ENCODE results near the gene MRPL27.

DNA sequence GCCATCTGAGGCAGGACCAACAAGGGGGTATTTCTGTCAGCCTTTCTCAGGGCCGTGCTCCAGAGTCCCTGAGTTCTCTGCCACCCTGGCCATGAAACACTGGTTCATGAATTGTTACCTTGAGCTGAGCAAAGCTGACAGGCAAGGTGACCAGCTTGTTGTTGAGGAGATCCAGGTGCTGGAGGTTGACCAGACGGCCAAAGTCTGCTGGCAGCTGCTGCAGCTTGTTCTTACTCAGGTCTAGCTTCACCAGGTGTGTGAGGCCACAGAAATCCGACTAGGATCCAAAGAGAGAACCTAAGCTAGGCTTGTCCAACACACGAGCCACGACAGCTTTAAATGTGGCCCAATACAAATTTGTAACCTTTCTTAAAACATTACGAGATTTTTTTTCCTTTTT lies 19.6 kb upstream of the MRPL27 start:
- TF ChIP-seq, protein P1, sequence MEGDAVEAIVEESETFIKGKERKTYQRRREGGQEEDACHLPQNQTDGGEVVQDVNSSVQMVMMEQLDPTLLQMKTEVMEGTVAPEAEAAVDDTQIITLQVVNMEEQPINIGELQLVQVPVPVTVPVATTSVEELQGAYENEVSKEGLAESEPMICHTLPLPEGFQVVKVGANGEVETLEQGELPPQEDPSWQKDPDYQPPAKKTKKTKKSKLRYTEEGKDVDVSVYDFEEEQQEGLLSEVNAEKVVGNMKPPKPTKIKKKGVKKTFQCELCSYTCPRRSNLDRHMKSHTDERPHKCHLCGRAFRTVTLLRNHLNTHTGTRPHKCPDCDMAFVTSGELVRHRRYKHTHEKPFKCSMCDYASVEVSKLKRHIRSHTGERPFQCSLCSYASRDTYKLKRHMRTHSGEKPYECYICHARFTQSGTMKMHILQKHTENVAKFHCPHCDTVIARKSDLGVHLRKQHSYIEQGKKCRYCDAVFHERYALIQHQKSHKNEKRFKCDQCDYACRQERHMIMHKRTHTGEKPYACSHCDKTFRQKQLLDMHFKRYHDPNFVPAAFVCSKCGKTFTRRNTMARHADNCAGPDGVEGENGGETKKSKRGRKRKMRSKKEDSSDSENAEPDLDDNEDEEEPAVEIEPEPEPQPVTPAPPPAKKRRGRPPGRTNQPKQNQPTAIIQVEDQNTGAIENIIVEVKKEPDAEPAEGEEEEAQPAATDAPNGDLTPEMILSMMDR (conservative IDR thresholded peaks at IDR 0.05; ENCODE audit: low read depth, low read length): no peak
- no peak for TF ChIP-seq POLR2A (IDR thresholded peaks at IDR 0.05; ENCODE audit: low read depth, low read length)
- no peak for TF ChIP-seq RFX5 (IDR thresholded peaks at IDR 0.05; ENCODE audit: low read depth, low read length)
- TF ChIP-seq CEBPB (IDR thresholded peaks at IDR 0.05; ENCODE audit: low read depth, low read length): no peak
- TF ChIP-seq RCOR1 (IDR thresholded peaks at IDR 0.05; ENCODE audit: insufficient replicate concordance, low read length): no peak
- no peak for TF ChIP-seq MAFK (IDR thresholded peaks at IDR 0.05; ENCODE audit: low read depth, low read length)
- TF ChIP-seq FOS (IDR thresholded peaks at IDR 0.05; ENCODE audit: low read depth, low read length): no peak
- no peak for TF ChIP-seq ELK1 (IDR thresholded peaks at IDR 0.05; ENCODE audit: borderline replicate concordance, low read depth, low read length)
- no peak for TF ChIP-seq MAZ (IDR thresholded peaks at IDR 0.05; ENCODE audit: borderline replicate concordance, low read depth, low read length)
- no peak for TF ChIP-seq USF2 (IDR thresholded peaks at IDR 0.05; ENCODE audit: low read depth, low read length)
- no peak for TF ChIP-seq CHD1 (IDR thresholded peaks at IDR 0.05; ENCODE audit: low read depth, low read length)
